GM19239 (cell line): ENCODE data around the gene REXO5.
"Not testable (repeated sequence)": the region's sequence is repeated elsewhere in the genome, so short reads cannot be mapped to it uniquely, and the experiment has no call there.

Experiments used
- DNase-seq: peaks from one replicate; pipeline ENCODE4 v3.0.0; 2011; ENCODE audit warnings: low spot score; ENCODE audit not compliant: insufficient read length
- FAIRE-seq: peaks from 2 replicates; lab custom pipeline; 2011; peaks lifted over from hg19 to GRCh38; lab: Jason Lieb, UNC

REXO5 gene

GRCh38 chr16:20798364-20798763 is 8.0 kb upstream of the REXO5 start:
- FAIRE-seq (no peak), DNase-seq (no peak)

- no peak for DNase-seq
- peak; percentile 90 for FAIRE-seq
Observed at GRCh38 chr16:20799599-20799998, 6.7 kb upstream of the REXO5 start.

GRCh38 chr16:20801278-20801677 is 5.0 kb upstream of the REXO5 start:
- FAIRE-seq: no peak
- DNase-seq: no peak

GRCh38 chr16:20803192-20803560 is 3.2 kb upstream of the REXO5 start:
- FAIRE-seq: no peak
- DNase-seq: no peak

- DNase-seq: no peak
- no peak for FAIRE-seq
Observed at GRCh38 chr16:20803561-20804214, 2.6 kb upstream of the REXO5 start.

GRCh38 chr16:20805684-20806167 is 601 bp upstream of the REXO5 start:
- not testable (repeated sequence) for DNase-seq, FAIRE-seq

GRCh38 chr16:20807862-20808261 is 1.5 kb downstream of the REXO5 start:
- no peak for DNase-seq
- FAIRE-seq: no peak

GRCh38 chr16:20811889-20812439 is 5.6 kb downstream of the REXO5 start:
- FAIRE-seq (no peak), DNase-seq (no peak)

GRCh38 chr16:20812510-20812909 is 6.2 kb downstream of the REXO5 start:
- no peak for DNase-seq

GRCh38 chr16:20814784-20815183 is 8.5 kb downstream of the REXO5 start:
- DNase-seq: no peak
- FAIRE-seq: peak; percentile 33

More at GRCh38 chr16:20812510-20812909, 6.2 kb downstream of the REXO5 start:
- no peak for FAIRE-seq

- FAIRE-seq (no peak), DNase-seq (no peak)
Observed at GRCh38 chr16:20818929-20819585, 12.7 kb downstream of the REXO5 start.

GRCh38 chr16:20821682-20822081 is 15.4 kb downstream of the REXO5 start:
- FAIRE-seq (peak; percentile 44), DNase-seq (no peak)

- DNase-seq (no peak), FAIRE-seq (peak; percentile 66)
Observed at GRCh38 chr16:20822521-20823325, 16.4 kb downstream of the REXO5 start.

- FAIRE-seq: no peak
Observed at GRCh38 chr16:20826039-20826566, 19.8 kb downstream of the REXO5 start.

GRCh38 chr16:20829536-20829935 is 23.2 kb downstream of the REXO5 start:
- DNase-seq: no peak
- no peak for FAIRE-seq

More at GRCh38 chr16:20826039-20826566, 19.8 kb downstream of the REXO5 start:
- no peak for DNase-seq

GRCh38 chr16:20830372-20830771 is 24.0 kb downstream of the REXO5 start:
- no peak for DNase-seq
- no peak for FAIRE-seq

GRCh38 chr16:20833086-20833485 is 26.8 kb downstream of the REXO5 start:
- no peak for FAIRE-seq

GRCh38 chr16:20838240-20838639 is 31.9 kb downstream of the REXO5 start:
- DNase-seq (no peak), FAIRE-seq (peak; percentile 71)

More at GRCh38 chr16:20833086-20833485, 26.8 kb downstream of the REXO5 start:
- DNase-seq: no peak

- FAIRE-seq (no peak), DNase-seq (no peak)
Observed at GRCh38 chr16:20839504-20839903, 33.2 kb downstream of the REXO5 start.

- FAIRE-seq (no peak), DNase-seq (no peak)
Observed at GRCh38 chr16:20844054-20844453, 37.7 kb downstream of the REXO5 start.
